Vagina (tissue), 2 donors: ENCODE data around the gene PRIM2. TPM values are rescaled to one million over a fixed set of nuclear protein-coding genes. Genes with fewer than 3 reads are reported as not detected.
"Not testable (repeated sequence)": the region's sequence is repeated elsewhere in the genome, so short reads cannot be mapped to it uniquely, and the experiment has no call there.

Experiments
- DNase-seq, 2 donors: peaks; one replicate each; pipeline ENCODE4 v3.0.0-alpha.2; 2017; ENCODE audit errors: extremely low spot score in 2 of 2
- H3K27ac ChIP-seq: fragments of 200-600 bp; sonication (generic); one replicate; pipeline ENCODE4 v1.5.1; 2019
- H3K27me3 ChIP-seq: fragments of 200-600 bp; sonication (generic); one replicate; pipeline ENCODE4 v1.5.1; 2019
- H3K36me3 ChIP-seq, 2 donors: fragments of 200-600 bp; sonication (generic); one replicate each; pipeline ENCODE4 v1.5.1; 2017 to 2019
- H3K4me1 ChIP-seq: fragments of 200-600 bp; sonication (generic); one replicate; pipeline ENCODE4 v1.5.1; 2019
- H3K4me3 ChIP-seq, 2 donors: fragments of 200-600 bp; sonication (generic); 1 replicate in 1 of 2; 2 replicates in 1 of 2; pipeline ENCODE4 v1.5.1; 2016 to 2019
- H3K9me3 ChIP-seq: fragments of 200-600 bp; sonication (generic); one replicate; pipeline ENCODE4 v1.5.1; 2019
- CTCF ChIP-seq, 3 experiments: fragments of 450-650 bp in 2 of 3; fragments of 200-600 bp in 1 of 3; sonication (generic) in 1 of 3; IDR thresholded peaks; one replicate each; pipeline ENCODE4 v1.5.1; 2017 to 2019; ENCODE audit warnings: antibody characterized with exemption in 3 of 3, mild to moderate bottlenecking in 2 of 3, moderate library complexity in 2 of 3
- POLR2A ChIP-seq, 2 donors: fragments of 450-650 bp; IDR thresholded peaks; one replicate each; pipeline ENCODE4 v1.6.1; 2017; ENCODE audit warnings: antibody characterized with exemption in 2 of 2, mild to moderate bottlenecking in 2 of 2, moderate library complexity in 2 of 2
- POLR2AphosphoS5 ChIP-seq, 2 donors: sonication (generic); formaldehyde crosslinking; IDR thresholded peaks; one replicate each; pipeline ENCODE4 v1.9.0; 2017; ENCODE audit warnings: antibody characterized with exemption in 2 of 2, mild to moderate bottlenecking in 2 of 2, low read depth in 1 of 2; ENCODE audit not compliant: insufficient read depth in 1 of 2
- intact Hi-C: fragments of 100-400 bp; cut with DNase I; formaldehyde crosslinking; loops from one replicate; pipeline ENCODE4 v1.15.1; 2023
- total RNA-seq: library from RNA; depleted of rRNA; stranded (reverse); fragments of >200 nt; gene quantifications from one replicate; pipeline ENCODE4 v1.2.3, GENCODE V29; 2016

The PRIM2 gene
- total RNA-seq, 1 donor from 2014 or later = 6.9 TPM

- Histone ChIP-seq H3K9me3 (no peaks in the 10 kb centered on the region), H3K4me1 (no peaks in the 10 kb centered on the region), H3K27ac (no peak overlapping the region), H3K4me3 (no peak overlapping the region), H3K27me3 (no peaks in the 10 kb centered on the region), H3K36me3 (no peaks in the 10 kb centered on the region)
- intact Hi-C loops = no loop called here
- no peak for DNase-seq
- no peak for TF ChIP-seq POLR2AphosphoS5 (IDR thresholded peaks at IDR 0.05; ENCODE audit: insufficient read depth in 1 of 2, low read depth in 1 of 2)
- TF ChIP-seq CTCF (IDR thresholded peaks at IDR 0.05) = no peak
- no peak for TF ChIP-seq POLR2A (IDR thresholded peaks at IDR 0.05)
These were observed 151.6 kb downstream of the PRIM2 start for GRCh38 chr6:57469072-57469471.

DNA sequence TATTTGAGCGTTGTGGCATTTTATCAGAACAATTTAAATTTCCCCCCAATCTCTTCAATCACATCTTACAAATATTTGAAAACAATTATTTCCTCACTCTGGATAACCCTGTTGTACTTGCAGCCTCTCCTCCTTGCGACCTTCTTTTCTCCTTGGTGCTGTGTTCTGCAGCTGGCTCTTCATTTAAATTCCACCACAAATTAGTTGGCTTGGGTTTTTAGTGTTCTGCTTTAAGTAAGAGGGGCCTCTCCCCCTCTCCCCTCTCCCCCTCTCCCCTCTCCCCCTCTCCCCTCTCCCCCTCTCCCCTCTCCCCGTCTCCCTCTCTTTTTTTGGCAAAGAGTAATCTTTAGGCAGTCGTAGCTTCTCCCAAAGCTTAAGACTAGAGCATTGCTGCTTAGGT is 152.7 kb downstream of the PRIM2 start:
- H3K36me3 ChIP-seq, H3K4me1 ChIP-seq, H3K27ac ChIP-seq, H3K27me3 ChIP-seq, DNase-seq, H3K9me3 ChIP-seq, H3K4me3 ChIP-seq, intact Hi-C loops: not testable (repeated sequence)

DNA sequence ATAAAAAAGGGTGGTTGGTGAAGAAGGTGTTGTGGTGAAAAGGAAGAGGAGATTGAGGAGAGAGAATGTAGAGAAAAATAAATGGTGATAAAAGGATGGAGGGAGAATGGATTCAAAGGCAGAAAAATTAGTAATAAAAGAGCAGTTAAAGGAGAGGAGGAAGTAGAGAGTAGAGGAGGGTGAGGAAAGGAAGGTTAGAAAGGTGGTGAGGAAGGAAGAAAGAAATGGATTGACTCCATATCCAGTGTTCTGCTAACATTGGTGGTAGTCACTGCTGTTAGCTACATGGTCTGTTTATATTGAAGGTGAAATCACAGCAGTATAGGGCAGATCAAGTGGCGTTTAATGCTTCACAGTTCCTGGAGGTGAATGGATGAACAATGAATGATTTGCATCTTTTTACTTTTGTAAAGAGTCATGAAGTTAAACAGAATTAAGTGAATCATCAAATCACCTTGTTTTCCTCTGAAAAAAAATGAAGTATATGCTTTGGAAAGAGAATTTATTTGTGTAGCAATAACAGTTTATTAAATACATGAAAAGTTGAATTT is 154.0 kb downstream of the PRIM2 start:
- DNase-seq, H3K27ac ChIP-seq, H3K9me3 ChIP-seq, H3K4me3 ChIP-seq, H3K4me1 ChIP-seq, H3K36me3 ChIP-seq, H3K27me3 ChIP-seq, intact Hi-C loops: not testable (repeated sequence)

DNA sequence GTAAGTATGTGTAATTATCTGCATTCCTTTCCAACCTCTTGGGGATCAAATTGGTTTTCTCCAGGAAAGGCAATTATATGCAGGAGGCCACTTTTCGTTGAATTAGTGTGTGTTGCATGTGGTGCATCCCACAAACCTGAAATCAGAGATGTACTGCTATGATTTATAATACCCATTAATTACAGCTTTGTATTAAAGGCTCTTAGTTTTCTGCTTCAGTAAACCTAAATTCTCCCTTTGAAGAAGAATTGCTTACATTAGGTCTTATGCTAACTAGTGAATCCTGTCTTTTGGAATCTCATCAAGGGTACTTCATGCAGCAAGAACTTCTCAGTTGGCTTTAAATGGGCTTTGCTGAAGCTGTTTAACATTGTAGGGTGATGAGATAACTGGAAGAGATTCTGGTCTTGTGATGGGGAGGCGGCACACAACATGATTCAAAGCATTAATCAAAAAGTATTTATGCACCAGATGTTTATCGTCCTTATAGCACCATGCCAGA is 155.5 kb downstream of the PRIM2 start:
- H3K4me3 ChIP-seq, H3K36me3 ChIP-seq, H3K4me1 ChIP-seq, intact Hi-C loops, DNase-seq, H3K9me3 ChIP-seq, H3K27me3 ChIP-seq: not testable (repeated sequence)
- H3K27ac ChIP-seq = peak overlapping the region; percentile 33

DNA sequence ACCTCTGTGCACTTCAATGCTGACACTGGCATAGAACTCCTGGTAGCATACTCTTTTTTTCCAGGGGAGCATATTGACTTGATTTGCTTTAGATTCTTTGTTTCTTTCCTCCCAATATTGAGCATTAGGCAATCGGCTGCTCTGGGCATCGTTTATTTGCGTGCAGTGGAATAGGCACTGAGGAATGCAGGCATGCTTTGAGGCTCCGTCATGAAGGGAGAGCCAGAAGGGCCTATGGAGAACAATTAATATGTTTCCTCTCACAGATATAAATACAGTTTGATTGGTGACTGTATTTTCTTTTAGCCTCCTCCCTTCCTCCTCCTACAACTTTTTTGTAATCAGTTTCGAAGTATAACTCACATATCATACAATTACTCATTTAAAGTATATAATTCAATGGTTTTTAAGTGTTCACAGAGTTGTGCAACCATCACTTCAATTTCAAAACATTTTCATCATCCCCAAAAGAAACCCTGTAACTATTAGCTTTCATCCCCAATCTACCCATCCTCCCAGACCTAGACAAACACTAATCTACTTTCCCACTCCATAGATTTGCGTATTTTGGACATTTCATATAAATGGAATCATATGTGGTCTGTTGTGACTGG is 157.5 kb downstream of the PRIM2 start:
- H3K36me3 ChIP-seq, H3K27me3 ChIP-seq, DNase-seq, H3K4me3 ChIP-seq, intact Hi-C loops, H3K9me3 ChIP-seq, H3K4me1 ChIP-seq, H3K27ac ChIP-seq: not testable (repeated sequence)

DNA sequence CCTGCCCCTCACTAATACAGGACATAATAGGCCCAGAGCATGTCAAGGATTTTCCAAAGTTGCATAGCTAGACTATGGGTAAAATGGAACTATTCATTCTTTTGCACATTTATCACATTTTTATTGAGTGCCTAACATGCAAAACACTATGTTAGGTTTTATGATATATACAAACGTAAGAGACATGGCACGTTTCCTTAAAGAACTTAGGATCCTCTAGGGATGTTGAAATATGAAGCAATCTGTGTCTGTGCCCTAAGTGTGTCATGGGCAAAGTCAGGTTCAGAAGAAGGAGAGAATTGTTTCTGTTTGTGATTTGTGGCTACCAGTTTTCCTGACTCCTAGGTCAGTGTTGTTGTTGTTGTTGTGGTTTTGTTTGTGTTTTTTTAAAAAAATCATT is 158.2 kb downstream of the PRIM2 start:
- H3K9me3 ChIP-seq, H3K27ac ChIP-seq, H3K4me1 ChIP-seq, H3K36me3 ChIP-seq, H3K4me3 ChIP-seq, intact Hi-C loops, H3K27me3 ChIP-seq, DNase-seq: not testable (repeated sequence)

GRCh38 chr6:57480194-57480593 is 162.8 kb downstream of the PRIM2 start:
- H3K9me3 ChIP-seq, H3K36me3 ChIP-seq, DNase-seq, intact Hi-C loops, H3K4me1 ChIP-seq, H3K27ac ChIP-seq, H3K4me3 ChIP-seq, H3K27me3 ChIP-seq: not testable (repeated sequence)

- H3K9me3 ChIP-seq, H3K4me3 ChIP-seq, H3K36me3 ChIP-seq, intact Hi-C loops, DNase-seq, H3K4me1 ChIP-seq, H3K27me3 ChIP-seq, H3K27ac ChIP-seq: not testable (repeated sequence)
These were observed 163.7 kb downstream of the PRIM2 start for GRCh38 chr6:57481121-57481520.

GRCh38 chr6:57482471-57482870 is 165.0 kb downstream of the PRIM2 start:
- intact Hi-C loops, DNase-seq, H3K27me3 ChIP-seq, H3K27ac ChIP-seq, H3K4me1 ChIP-seq, H3K36me3 ChIP-seq, H3K9me3 ChIP-seq, H3K4me3 ChIP-seq: not testable (repeated sequence)

GRCh38 chr6:57486494-57487081 is 169.2 kb downstream of the PRIM2 start:
- not testable (repeated sequence) for H3K27ac ChIP-seq

GRCh38 chr6:57488551-57488950 is 171.1 kb downstream of the PRIM2 start:
- H3K9me3 ChIP-seq, H3K4me3 ChIP-seq, DNase-seq, H3K27me3 ChIP-seq, H3K36me3 ChIP-seq, H3K27ac ChIP-seq, H3K4me1 ChIP-seq, intact Hi-C loops: not testable (repeated sequence)

More at GRCh38 chr6:57486494-57487081, 169.2 kb downstream of the PRIM2 start:
- DNase-seq, intact Hi-C loops, H3K9me3 ChIP-seq, H3K27me3 ChIP-seq, H3K4me3 ChIP-seq, H3K36me3 ChIP-seq, H3K4me1 ChIP-seq: not testable (repeated sequence)

DNA sequence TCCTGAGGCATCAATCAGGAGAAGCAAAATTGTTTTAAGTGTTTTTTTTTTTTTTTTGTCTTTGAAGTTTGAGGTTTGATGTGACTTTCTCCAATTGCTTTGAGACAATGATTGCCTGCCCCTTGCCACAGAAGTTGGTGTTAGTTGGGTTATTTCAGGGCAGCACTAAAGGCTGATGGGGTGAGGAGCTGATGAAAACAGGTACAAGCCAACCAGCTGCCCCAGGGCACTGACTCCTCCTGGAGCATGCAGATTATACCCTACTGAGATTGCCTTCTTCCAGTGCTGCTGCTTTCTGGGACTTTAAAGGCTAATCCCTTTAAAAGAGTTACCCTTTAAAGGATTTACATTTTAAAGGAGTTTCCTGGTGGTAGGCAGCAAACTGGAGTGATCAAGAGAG is 172.5 kb downstream of the PRIM2 start:
- not testable (repeated sequence) for H3K4me1 ChIP-seq, H3K9me3 ChIP-seq

More for the DNA sequence above, 172.5 kb downstream of the PRIM2 start:
- H3K27me3 ChIP-seq, DNase-seq, H3K4me3 ChIP-seq, H3K27ac ChIP-seq, H3K36me3 ChIP-seq, intact Hi-C loops: not testable (repeated sequence)
